ENCODE results near the gene SYT8. TPM values are rescaled to one million over a fixed set of nuclear protein-coding genes. Genes with fewer than 3 reads are reported as not detected.
"Not testable (repeated sequence)": the region's sequence is repeated elsewhere in the genome, so short reads cannot be mapped to it uniquely, and the experiment has no call there.

The SYT8 gene, protein sequence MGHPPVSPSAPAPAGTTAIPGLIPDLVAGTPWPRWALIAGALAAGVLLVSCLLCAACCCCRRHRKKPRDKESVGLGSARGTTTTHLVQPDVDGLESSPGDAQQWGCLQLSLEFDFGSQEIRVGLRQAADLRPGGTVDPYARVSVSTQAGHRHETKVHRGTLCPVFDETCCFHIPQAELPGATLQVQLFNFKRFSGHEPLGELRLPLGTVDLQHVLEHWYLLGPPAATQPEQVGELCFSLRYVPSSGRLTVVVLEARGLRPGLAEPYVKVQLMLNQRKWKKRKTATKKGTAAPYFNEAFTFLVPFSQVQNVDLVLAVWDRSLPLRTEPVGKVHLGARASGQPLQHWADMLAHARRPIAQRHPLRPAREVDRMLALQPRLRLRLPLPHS
- 16.2 TPM for total RNA-seq

DNA sequence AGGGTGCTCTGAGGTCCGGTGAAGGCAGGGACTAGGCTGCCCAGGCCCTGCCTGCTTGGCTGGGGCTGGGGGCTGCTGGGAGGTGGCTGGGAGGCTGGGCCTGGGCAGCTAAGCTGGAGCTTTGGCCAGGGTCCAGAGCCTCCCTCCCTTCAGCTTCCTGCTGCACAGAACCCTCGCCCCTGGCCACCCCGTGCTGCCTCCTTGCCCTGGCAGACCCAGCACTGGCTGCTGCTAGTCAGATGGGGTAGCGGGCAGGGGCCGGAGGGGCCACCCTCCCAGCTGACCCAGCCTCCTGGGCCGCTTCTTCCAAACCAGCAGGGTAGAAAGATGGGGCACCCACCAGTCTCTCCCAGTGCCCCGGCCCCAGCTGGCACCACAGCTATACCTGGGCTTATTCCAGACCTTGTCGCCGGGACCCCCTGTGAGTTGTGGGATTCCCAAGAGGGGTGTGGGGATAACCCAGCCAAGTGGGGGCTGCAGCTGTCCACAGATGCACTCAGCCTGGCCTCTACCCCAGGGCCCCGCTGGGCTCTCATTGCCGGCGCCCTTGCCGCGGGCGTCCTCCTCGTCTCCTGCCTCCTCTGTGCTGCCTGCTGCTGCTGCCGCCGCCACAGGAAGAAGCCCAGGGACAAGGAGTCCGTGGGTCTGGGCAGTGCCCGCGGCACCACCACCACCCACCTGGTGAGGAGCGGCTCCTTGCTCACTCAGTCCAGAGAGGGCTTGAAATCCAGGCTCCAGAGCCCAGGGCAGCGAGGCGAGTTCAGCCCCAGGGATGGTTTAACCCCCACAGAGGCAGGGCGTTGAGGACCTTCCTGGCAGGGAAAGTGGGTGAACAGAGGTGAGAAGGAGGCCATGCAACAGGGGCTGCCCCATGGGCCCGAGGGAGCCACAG lies at the start of gene SYT8:
Gene SYT8 (plus strand): TSS at position 212 of the 892 bp plus-strand sequence. CDS start 116 bp downstream, at position 328.
- peak; percentile 58 for DNase-seq

DNA sequence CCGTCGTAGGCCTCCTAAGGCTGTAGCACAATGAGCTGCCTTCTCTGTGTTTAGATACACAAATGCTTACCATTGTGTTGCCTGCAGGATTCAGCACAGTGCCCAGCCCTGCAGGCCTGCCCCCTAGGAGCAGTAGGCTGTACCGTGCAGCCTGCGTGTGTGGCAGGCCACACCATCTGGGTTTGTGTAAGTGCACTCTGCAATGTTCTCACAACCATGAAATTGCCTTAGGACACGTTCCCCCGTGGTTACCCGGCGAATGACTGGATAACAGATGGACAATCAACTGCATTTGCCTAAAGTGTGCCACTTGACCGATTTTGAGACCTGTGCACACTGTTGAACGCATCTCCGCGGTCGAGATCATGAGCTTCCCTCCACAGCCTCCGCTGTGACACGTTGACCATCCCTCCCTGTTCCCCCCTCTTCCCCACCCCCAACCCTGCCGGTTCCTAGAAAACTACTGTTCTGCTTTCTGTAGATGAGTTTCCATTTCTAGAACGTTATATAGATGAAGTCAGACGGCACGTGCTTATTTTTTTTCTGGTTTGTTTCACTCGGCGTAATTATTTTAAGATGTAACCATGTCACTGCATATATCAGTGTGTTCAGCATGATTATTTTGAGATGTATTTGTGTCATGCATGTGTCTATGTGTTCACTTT lies 48.9 kb upstream of the SYT8 start:
- DNase-seq, result no peak

DNA sequence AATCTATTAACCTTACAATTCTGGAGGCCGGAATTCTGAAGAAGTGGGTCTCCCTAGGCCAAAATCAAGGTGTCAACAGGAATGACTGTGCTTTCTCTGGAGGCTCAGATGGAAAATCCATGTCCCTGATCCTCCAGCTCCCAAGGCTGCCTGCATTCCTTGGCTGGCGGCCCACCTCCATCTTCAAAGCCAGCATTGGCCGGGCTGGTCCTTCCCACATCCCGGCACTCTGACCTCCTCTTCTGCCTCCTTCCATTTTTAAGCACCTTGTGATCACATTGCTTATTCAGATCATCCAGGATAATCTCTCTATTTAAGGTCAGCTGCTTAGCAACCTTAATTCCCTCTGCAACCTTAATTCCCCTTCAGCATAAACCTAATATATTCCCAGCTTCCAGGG lies 48.3 kb upstream of the SYT8 start:
- DNase-seq, result no peak

DNA sequence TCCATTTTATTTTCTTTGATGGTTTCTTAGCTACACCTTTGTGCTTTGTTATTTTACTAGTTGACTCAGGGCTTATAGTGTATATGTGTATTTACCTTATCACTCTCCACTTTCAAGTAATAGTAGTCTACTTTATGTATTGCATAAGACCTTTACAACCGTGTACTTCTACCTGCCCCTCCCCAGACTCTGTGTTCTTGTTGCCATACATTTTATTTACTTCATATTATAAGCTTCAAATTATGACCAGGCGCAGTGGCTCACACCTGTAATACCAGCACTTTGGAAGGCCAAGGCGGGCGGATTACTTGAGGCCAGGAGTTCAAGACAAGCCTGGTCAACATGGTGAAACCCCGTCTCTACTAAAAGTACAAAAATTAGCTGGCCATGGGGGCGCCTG lies 42.9 kb upstream of the SYT8 start:
- DNase-seq, result no peak

DNA sequence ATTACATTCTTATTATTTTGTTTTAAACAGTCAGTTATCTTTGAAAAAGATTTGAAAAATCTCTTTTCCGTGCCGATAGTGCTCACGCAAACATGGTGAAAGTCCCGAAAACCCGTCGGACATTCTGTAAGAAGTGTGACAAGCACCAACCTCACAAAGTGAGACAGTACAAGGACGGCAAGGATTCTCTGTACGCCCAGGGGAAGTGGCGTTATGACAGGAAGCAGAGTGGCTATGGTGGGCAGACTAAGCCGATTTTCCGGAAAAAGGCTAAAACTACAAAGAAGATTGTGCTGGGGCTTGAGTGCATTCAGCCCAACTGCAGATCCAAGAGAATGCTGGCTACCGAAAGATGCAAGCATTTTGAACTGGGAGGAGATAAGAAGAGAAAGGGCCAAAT lies 42.3 kb upstream of the SYT8 start:
- no peak for DNase-seq

DNA sequence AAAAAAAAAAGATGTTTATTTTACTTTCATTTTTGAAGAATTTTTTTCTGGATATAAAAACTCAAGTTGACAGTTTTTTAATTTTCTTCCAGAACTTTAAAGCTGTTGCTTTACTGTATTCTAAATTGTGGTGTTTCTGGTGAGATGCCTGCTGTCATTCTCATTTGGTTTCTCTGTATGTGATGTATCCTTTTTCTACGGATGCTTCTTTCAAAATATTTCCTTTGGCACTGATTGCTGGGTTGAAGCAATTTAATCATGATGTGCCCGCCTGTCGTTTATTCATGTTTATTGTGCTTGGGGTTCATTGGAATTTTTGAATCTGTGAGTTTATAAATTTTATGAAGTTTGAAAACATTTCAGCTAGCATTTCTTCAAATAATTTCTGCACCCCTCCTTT lies 41.7 kb upstream of the SYT8 start:
- no peak for DNase-seq

DNA sequence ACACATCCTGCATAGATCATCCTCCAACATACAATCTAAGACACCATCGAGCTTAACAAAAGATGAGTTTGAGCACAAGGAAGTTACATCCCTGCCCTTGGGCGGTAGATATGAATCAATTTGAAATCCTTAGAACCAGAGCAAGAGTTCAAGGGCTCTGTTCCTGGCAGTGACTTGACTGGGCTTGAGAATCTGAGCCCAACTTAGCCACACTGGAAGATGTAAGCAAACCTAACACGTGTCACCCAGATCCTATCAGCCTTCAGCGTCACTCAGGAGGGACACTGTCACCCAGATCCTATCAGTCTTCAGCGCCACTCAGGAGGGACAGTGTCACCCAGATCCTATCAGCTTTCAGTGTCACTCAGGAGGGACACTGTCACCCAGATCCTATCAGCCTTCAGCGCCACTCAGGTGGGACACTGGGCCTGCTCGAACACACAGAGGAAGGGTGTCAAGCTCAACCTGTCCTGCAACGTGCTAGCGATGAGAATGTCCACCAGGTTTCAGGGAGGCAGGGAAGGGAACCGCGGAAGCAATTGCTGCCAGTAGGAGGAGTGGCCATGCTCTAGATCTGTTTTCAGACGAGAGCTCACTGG lies 38.3 kb upstream of the SYT8 start:
- DNase-seq, result no peak

DNA sequence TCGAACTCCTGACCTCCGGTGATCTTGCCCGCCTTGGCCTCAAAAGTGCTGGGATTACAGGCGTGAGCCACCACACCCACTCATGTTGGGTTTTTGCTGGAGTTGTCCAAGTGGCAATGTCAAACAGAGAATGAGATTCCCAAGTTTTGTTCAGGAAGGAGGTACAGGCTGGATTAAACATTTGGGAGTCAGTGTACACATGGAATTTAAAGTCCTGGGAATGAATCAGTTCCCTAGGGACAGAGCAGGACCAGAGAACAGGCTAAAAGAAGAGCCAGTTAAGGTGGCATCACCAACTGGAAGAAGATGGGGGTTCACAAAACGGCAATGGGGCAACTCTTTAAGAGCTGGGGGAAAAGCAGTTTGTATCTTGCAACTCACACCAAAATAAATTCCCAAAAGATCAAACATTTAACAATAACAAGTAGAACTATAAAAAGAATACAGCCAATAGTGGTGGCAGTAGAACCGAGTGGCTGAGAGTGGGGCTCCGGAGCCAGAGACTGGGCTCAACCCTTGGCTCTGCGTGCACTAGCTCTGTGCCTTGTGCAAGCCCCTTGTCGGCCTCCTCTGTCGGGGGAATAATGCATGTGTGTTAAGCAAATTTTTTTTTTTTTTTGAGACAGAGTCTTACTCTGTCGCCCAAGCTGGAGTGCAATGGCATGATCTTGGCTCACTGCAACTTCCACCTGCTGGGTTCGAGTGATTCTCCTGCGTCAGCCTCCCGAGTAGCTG lies 37.2 kb upstream of the SYT8 start:
- DNase-seq, result no peak

DNA sequence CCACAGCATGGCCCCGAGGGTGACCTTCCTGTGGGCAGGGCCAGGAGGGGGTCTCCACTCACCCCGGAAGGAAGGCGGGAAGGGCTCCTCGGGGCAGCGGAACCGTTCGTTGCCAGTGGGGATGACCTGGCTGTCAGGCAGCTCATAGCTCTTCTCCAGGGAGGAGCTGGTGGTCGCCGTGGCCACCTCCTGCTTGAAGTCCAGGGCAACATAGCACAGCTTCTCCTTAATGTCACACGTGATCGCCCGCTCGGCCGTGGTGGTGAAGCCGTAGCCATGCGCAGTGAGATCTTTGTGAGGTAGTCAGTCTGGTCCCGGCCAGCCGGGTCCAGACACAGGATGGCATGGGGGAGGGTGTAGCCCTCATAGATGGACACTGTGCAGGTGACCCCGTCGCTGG lies 31.5 kb upstream of the SYT8 start:
- DNase-seq, result no peak

DNA sequence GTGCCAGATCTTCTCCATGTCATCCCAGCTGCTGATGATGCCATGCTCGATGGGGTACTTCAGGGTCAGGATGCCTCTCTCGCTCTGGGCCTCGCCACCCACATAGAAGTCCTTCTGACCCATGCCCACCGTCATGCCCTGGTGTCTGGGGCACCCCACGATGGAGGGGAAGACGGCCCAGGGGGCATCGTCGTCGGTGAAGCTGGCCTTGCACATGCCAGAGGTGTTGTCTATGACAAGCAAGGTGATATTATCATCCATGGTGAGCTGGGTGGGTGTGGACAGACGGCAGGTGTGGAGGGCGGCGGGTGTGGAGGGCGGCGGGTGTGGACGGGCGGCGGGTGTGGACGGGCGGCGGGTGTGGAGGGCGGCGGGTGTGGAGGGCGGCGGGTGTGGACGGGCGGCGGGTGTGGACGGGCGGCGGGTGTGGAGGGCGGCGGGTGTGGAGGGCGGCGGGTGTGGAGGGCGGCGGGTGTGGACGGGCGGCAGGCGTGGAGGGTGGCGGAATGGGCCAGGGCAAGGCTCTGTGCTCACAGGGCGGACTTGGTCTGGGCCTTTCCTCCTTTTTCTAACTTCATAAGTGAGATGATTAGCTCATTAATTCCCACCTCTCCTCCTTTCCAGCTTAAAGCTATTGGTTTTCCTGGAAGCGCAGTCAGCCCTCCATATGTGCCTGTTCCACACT lies 30.8 kb upstream of the SYT8 start:
- not testable (repeated sequence) for DNase-seq

DNA sequence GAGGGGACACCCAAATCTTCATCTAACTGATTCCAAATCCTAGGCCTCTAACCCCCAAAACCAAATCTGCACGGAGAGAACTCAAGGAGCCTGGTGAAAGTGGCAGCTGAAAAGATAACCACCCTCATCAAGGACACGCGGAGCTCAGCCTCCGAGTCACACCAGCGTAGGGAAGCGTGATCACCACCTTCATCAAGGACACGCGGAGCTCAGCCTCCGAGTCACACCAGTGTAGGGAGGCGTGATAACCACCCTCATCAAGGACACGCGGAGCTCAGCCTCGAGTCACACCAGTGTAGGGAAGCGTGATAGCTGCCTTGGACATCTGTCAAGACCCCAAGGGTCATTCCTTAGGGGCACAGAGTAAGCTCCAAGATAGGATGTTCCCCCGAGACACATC lies 29.3 kb upstream of the SYT8 start:
- DNase-seq, result no peak

DNA sequence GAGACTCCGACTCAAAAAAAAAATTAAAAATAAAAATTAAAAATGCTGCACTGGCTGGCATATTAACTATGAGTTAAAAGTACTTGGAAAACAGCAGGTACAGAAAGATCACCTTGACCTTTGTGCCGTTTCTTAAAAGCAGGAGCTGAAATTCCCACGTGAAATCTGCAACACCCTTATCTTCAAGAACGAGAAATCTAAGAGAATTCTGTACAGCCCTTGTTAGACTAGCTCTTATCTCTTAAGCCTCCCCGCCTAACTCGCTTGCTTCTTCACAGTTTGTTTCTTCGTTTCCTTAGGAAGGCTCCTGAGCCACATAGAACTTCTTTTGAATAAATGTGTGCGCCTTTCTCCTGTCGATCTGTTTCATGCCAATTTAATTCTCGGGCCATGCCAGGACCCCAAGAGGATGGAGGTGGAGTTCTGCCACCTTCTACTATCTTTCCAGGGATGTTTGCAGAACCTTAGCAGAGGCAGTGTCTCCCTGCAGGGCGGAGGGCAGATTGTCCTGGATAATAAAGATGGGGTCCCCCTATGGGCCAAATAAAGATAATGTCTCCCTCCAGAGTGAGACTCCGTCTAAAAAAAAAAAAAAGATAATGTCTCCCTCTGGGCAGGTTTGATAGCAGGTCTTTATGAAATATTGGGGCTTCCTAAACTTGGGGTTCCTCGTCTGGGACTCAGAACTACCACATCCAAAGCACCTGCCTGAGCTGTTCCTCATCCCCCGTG lies 27.4 kb upstream of the SYT8 start:
- no peak for DNase-seq

DNA sequence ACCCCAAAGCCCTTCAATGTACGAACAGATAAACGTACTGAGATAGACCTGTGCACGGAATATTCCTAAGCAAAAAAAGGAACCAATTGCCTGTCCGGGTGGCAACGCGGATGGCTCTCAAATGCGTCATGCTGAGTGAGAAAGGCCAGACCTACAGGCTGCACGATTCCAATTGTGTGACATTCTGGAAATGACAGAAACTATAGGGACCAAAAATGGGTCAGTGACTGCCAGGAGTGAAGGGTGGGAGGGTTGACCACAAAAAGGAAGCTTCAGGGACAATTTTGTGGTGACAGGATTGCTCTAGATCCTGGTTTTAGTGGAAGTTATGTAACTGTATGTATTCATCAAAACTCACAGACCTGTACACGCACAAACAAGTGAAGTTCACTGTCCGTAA lies 24.0 kb upstream of the SYT8 start:
- no peak for DNase-seq

DNA sequence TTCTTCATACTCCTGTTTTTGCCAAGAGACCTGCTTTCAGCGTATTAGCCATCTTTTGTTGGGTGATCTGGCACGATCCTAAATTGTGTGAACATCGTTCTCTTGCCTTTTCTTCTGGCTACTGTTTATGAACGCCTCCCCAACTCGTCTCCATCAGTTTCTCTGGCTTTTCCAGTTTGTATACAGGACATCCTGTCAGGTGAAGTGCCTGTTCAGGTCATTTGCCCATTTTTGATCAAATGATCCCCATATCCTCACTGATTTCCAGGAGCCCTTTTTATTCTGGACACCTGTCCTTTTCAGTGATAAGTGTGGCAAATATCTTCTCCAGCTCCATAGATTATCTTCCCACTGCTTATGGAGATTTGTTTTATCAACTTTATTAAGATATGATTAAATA lies 22.5 kb upstream of the SYT8 start:
- no peak for DNase-seq

DNA sequence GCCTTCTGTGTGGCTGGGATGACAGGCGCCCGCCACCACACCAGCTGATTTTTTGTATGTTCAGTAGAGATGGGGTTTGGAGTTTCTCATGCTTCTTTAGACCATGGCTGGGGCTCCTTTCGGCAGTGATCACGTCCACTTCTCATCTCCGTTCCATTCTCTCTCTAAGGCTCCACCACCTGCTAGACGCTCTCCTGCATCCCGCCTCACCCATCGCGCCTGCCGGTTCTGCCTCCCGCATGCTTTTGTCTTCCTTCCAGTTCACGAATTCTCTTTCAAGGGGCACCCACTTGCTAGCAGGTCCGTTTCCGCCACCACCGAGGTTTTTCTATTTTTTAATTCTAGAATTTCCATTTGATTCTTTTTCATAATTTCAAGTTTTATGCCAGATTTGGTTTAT lies 22.0 kb upstream of the SYT8 start:
- DNase-seq, result no peak

DNA sequence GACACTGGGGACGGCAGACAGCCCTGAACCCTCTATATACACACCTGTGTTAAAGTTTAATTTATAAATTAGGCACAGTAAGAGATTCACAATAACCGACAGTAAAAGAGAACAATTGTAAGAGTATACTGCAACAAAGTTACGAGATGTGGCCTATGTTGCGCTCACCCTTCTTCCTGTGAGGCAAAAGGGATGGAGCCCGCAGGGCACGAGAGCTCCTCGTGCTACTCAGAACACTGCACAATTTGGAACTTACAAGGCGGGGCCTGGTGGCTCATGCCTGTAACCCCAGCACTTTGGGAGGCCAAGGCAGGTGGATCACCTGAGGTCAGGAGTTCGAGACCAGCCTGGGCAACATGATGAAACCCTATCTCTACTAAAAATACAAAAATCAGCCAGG lies 21.4 kb upstream of the SYT8 start:
- DNase-seq, result not testable (repeated sequence)

DNA sequence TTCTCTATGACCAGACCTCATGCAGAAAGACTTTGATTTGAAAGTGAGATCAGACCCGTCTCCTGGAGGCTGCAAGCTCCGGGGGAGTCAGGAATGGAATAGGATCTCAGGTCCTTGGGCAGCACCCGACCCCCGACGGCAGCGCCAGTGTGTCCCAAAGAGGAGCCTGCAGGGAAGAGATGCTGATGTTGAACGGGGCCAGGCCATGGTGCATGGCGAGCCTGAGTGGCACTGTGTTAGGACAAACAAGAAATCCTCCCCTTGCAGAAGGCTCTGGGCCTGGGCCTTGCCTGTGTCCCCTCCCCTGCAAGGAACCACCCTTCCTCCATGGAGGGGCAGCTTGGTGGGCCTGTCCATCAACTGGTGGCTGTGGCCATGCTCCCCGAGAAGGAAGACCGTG lies 20.1 kb upstream of the SYT8 start:
- no peak for DNase-seq

DNA sequence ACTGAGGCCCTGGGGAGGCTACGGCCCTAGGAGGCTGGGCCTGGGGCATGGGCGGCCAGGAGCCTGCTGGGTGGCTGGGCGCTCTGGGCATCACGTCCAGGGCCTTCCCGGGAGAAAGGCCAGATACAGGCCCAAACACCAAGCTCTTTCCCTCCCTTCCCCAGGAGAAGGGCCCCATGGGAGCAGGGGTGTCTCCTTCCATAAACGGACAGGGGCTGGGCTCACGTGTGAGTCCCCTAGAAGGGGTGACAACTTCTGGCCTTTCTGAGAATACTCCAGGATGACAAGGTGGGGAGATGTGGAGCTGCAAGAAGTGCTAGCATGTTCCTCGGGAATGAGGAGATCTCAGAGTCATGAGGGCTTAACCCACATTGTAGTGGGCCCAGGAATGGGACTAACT lies 19.5 kb upstream of the SYT8 start:
- DNase-seq, result no peak

DNA sequence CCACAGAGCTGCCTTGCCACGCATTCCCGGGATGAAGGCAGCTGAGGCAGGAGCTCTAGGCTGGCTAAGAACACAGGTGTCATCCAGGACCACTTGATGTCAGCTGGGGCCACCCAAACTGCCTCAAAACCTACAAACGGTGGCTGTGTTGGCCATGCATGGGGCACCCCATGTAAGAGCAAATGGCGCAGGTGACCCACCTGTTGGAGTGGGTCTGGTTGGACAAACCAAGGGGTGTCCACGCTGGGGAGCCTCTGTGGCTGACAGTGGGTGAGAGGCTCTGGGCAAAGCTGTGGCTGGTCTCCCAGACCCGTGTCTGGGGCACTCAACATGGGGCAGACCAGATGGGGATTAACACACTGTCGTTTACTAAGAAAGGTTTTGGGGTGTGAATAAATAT lies 19.0 kb upstream of the SYT8 start:
- no peak for DNase-seq

DNA sequence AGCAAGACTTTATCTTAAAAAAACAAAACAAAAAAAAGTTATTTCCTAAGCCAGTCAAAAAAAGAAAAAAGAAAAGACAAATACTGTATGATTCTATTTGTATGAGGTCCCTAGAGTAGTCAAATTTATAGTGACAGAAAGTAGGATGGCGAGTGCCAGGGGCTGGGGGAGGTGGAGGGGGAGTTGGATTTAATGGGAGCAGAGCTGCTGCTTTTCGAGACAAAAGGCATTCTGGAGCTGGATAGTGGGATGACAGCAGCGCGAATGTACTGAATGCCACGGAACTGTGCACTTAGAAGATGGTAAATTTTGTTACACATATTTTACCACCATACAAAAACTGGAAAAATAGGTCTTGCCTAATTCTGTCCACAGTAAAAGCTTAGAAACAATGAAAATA lies 17.8 kb upstream of the SYT8 start:
- no peak for DNase-seq

DNA sequence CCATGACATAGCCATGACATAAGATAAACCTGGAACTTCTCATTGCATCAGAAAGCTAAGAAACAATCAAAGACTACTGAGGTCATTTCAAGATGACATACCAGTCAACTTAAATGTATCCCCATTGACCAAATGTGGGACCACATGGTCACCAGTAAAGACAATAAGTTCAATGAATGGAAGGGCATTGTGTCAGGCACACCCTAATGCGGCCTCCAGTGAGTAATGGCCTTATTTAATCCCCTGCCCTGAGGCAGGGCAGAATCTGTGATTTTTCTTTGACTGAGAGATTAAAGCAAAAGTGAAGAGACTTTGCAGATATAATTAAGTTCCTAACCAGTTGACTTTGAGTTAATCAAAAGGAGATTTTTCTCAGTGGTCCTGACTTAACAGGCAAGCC lies 17.3 kb upstream of the SYT8 start:
- no peak for DNase-seq

Data from tongue (tissue), 2 donors.